Measurements from ENCODE around the gene SLC2A5. TPM values are rescaled to one million over a fixed set of nuclear protein-coding genes. Genes with fewer than 3 reads are reported as not detected.

The SLC2A5 gene
- polyA plus RNA-seq, 1 donor = 10.9 TPM

Other genes with a start within 250 kb of the SLC2A5 start
- gene ENO1, start 190.9 kb downstream of the SLC2A5 start, polyA plus RNA-seq (ENCODE audit: insufficient read length) = 341 TPM
- not detected for gene CA6, start 123.8 kb downstream of the SLC2A5 start, polyA plus RNA-seq (ENCODE audit: insufficient read length)
- not detected for gene SLC2A7, start 43.2 kb downstream of the SLC2A5 start, polyA plus RNA-seq (ENCODE audit: insufficient read length)
- 0.68 TPM for gene GPR157, start 59.5 kb upstream of the SLC2A5 start, polyA plus RNA-seq (ENCODE audit: insufficient read length)
- gene H6PD, start 165.1 kb upstream of the SLC2A5 start, polyA plus RNA-seq (ENCODE audit: insufficient read length) = 31.0 TPM
- gene SPSB1, start 223.3 kb upstream of the SLC2A5 start, polyA plus RNA-seq (ENCODE audit: insufficient read length) = 5.7 TPM